D341Med (cell line): ENCODE data around the gene SEH1L.

Source experiments
- DNase-seq: peaks from one replicate; pipeline ENCODE4 v3.0.0; 2012; ENCODE audit warnings: low spot score

SEH1L gene

GRCh38 chr18:13036622-13037320 lies 89.0 kb downstream of the SEH1L start:
- no peak for DNase-seq
